CD8-positive, alpha-beta memory T cell (primary cell): ENCODE measurements around the gene PLCD4. TPM values are rescaled to one million over a fixed set of nuclear protein-coding genes. Genes with fewer than 3 reads are reported as not detected.

Experiments
- CTCF ChIA-PET: fragments of 350-600 bp; sonication (Branson Sonifier 250); formaldehyde crosslinking; loops from one replicate; lab custom pipeline; 2021; ENCODE audit warnings: antibody characterized with exemption; lab: Charles Lee
- POLR2A ChIA-PET: fragments of 350-600 bp; sonication (Branson Sonifier 250); formaldehyde crosslinking; loops from one replicate; lab custom pipeline; 2021; ENCODE audit warnings: antibody characterized with exemption; lab: Charles Lee
- DNase-seq, 5 donors: peaks; one replicate each; pipeline versions ENCODE4 v3.0.0 to v3.0.0-alpha.2; 2020 to 2022; ENCODE audit warnings: mixed read lengths in 1 of 5
- H3K27ac ChIP-seq: one replicate; pipeline ENCODE4 v1.7.0; 2013; ENCODE audit warnings: low read depth, mild to moderate bottlenecking, low read length, moderate library complexity
- H3K27me3 ChIP-seq: 2 replicates; pipeline ENCODE4 v1.7.0; 2013; ENCODE audit warnings: low read length, mild to moderate bottlenecking; ENCODE audit not compliant: insufficient read depth, poor library complexity, severe bottlenecking
- H3K36me3 ChIP-seq: 2 replicates; pipeline ENCODE4 v1.7.0; 2013; ENCODE audit warnings: mild to moderate bottlenecking, low read length, moderate library complexity; ENCODE audit not compliant: insufficient read depth
- H3K4me1 ChIP-seq: 2 replicates; pipeline ENCODE4 v1.7.0; 2013; ENCODE audit warnings: mild to moderate bottlenecking, low read length, moderate library complexity; ENCODE audit not compliant: insufficient read depth
- H3K4me3 ChIP-seq: 2 replicates; pipeline ENCODE4 v1.7.0; 2013; ENCODE audit warnings: mild to moderate bottlenecking, low read length
- H3K9me3 ChIP-seq: 2 replicates; pipeline ENCODE4 v1.7.0; 2013; ENCODE audit warnings: mild to moderate bottlenecking, low read length
- H3K27ac Mint-ChIP-seq, 8 donors: one replicate each; pipeline ENCODE4 v1.8.0; 2020 to 2021; ENCODE audit warnings: mixed read lengths in 8 of 8, mild to moderate bottlenecking in 6 of 8, inconsistent platforms in 3 of 8, moderate library complexity in 3 of 8
- H3K27me3 Mint-ChIP-seq, 2 donors: one replicate each; pipeline ENCODE4 v1.8.0; 2020 to 2021; ENCODE audit warnings: mixed read lengths in 2 of 2, mild to moderate bottlenecking in 1 of 2, moderate library complexity in 1 of 2
- H3K36me3 Mint-ChIP-seq, 3 donors: one replicate each; pipeline ENCODE4 v1.8.0; 2020 to 2021; ENCODE audit warnings: mixed read lengths in 3 of 3, inconsistent platforms in 1 of 3, mild to moderate bottlenecking in 1 of 3
- H3K4me1 Mint-ChIP-seq, 3 donors: one replicate each; pipeline ENCODE4 v1.8.0; 2020 to 2021; ENCODE audit warnings: mixed read lengths in 3 of 3, inconsistent platforms in 1 of 3, mild to moderate bottlenecking in 1 of 3
- H3K4me3 Mint-ChIP-seq, 7 donors: one replicate each; pipeline ENCODE4 v1.8.0; 2020 to 2021; ENCODE audit warnings: mixed read lengths in 7 of 7, mild to moderate bottlenecking in 6 of 7, moderate library complexity in 4 of 7, inconsistent platforms in 2 of 7
- H3K9me3 Mint-ChIP-seq, 5 donors: one replicate each; pipeline ENCODE4 v1.8.0; 2020 to 2022; ENCODE audit warnings: mixed read lengths in 5 of 5, mild to moderate bottlenecking in 3 of 5, moderate library complexity in 2 of 5, inconsistent platforms in 1 of 5
- polyA plus RNA-seq: library from polyadenylated mRNA; unstranded; fragments of 300-500 nt; fragmentation: Illumina TruSeq; gene quantifications from one replicate; pipeline ENCODE4 v1.2.3, GENCODE V29; 2021
- total RNA-seq, 2 experiments: library from RNA; stranded (reverse); gene quantifications; one replicate each; pipeline ENCODE4 v1.2.3, GENCODE V29; 2021

The PLCD4 gene
- total RNA-seq: under 1 TPM in 1 of 2 experiments, not detected in 1; 0.16 TPM
- 0.49 TPM for polyA plus RNA-seq

- POLR2A ChIA-PET: interaction anchor here (1.1 kb wide), 1 partner anchor 31 kb away, joined by 5 read pairs; no protein-coding TSS in a partner anchor
- no peak within 1 kb of the TSS for H3K4me3 Mint-ChIP-seq
- H3K36me3 Mint-ChIP-seq: no peaks in the 10 kb centered on the region
These were observed at the start of gene PLCD4 for GRCh38 chr2:218607436-218608115. Gene PLCD4, plus strand, starts transcription at chr2:218607899. Its CDS starts 7,841 bp downstream, at chr2:218615740.

GRCh38 chr2:218557941-218558340 is 49.8 kb upstream of the PLCD4 start:
- POLR2A ChIA-PET: no interaction called here
- no peak overlapping the region for H3K27ac Mint-ChIP-seq
- Histone ChIP-seq H3K27me3 (no peaks in the 10 kb centered on the region), H3K27ac (no peak overlapping the region), H3K4me3 (no peak overlapping the region), H3K4me1 (no peaks in the 10 kb centered on the region), H3K9me3 (no peaks in the 10 kb centered on the region), H3K36me3 (peaks cover 40% of the 10 kb centered on the region)
- H3K27me3 Mint-ChIP-seq: no peaks in the 10 kb centered on the region
- no peak for DNase-seq
- peaks cover 5 to 15% (median 10%) of the 10 kb centered on the region in 3 donors for H3K4me1 Mint-ChIP-seq
- H3K9me3 Mint-ChIP-seq: no peaks in the 10 kb centered on the region
- H3K36me3 Mint-ChIP-seq: peaks cover 17 to 74% (median 25%) of the 10 kb centered on the region in 3 donors
- no peak overlapping the region for H3K4me3 Mint-ChIP-seq
- CTCF ChIA-PET: interaction anchor here (1.0 kb wide), 1 partner anchor 256 kb away, joined by 3 read pairs; no protein-coding TSS in a partner anchor

More at GRCh38 chr2:218607436-218608115, at the start of gene PLCD4:
- H3K4me1 Mint-ChIP-seq: no peaks in the 10 kb centered on the region
- H3K27me3 Mint-ChIP-seq: peaks cover 5 to 27% of the 10 kb centered on the region in 2 donors
- H3K36me3 ChIP-seq: no peaks in the 10 kb centered on the region
- H3K27ac Mint-ChIP-seq: peak within 1 kb of the TSS in 2 of 8 donors; percentile 20 to 83
- CTCF ChIA-PET: interaction anchor here (1.8 kb wide), 1 partner anchor 9 kb away, joined by 7 read pairs; no protein-coding TSS in a partner anchor
- H3K9me3 ChIP-seq: no peaks in the 10 kb centered on the region
- no peaks in the 10 kb centered on the region for H3K9me3 Mint-ChIP-seq
- H3K4me1 ChIP-seq: no peaks in the 10 kb centered on the region
- no peak within 1 kb of the TSS for H3K4me3 ChIP-seq
- no peak within 1 kb of the TSS for H3K27ac ChIP-seq
- DNase-seq: no peak
- H3K27me3 ChIP-seq: no peaks in the 10 kb centered on the region

GRCh38 chr2:218558986-218559385 is 48.7 kb upstream of the PLCD4 start:
- Histone ChIP-seq H3K36me3 (peaks cover 33% of the 10 kb centered on the region), H3K4me1 (no peaks in the 10 kb centered on the region), H3K27me3 (no peaks in the 10 kb centered on the region), H3K4me3 (no peak overlapping the region), H3K9me3 (no peaks in the 10 kb centered on the region), H3K27ac (no peak overlapping the region)
- CTCF ChIA-PET: no interaction called here
- Mint-ChIP-seq H3K9me3 (no peaks in the 10 kb centered on the region), H3K4me1 (peaks cover 6 to 18% (median 18%) of the 10 kb centered on the region in 3 donors), H3K36me3 (peaks cover 9 to 73% (median 20%) of the 10 kb centered on the region in 3 donors), H3K27me3 (no peaks in the 10 kb centered on the region), H3K27ac (peak overlapping the region in 1 of 8 donors; percentile 54), H3K4me3 (peak overlapping the region in 1 of 7 donors; percentile 27)
- DNase-seq: no peak
- POLR2A ChIA-PET: no interaction called here

GRCh38 chr2:218564056-218564455 is 43.6 kb upstream of the PLCD4 start:
- Mint-ChIP-seq H3K4me3 (no peak overlapping the region), H3K4me1 (peaks cover 26 to 45% (median 40%) of the 10 kb centered on the region in 3 donors), H3K36me3 (peaks cover 4 to 66% (median 14%) of the 10 kb centered on the region in 3 donors), H3K27ac (peak overlapping the region in 5 of 8 donors; percentile 1 to 88 (median 57)), H3K27me3 (no peaks in the 10 kb centered on the region), H3K9me3 (no peaks in the 10 kb centered on the region)
- no peak overlapping the region for H3K4me3 ChIP-seq
- peaks cover 23% of the 10 kb centered on the region for H3K36me3 ChIP-seq
- no peaks in the 10 kb centered on the region for H3K9me3 ChIP-seq
- no peak overlapping the region for H3K27ac ChIP-seq
- no peak for DNase-seq
- CTCF ChIA-PET: no interaction called here
- no peaks in the 10 kb centered on the region for H3K27me3 ChIP-seq
- POLR2A ChIA-PET: no interaction called here
- peaks cover 15% of the 10 kb centered on the region for H3K4me1 ChIP-seq

DNA sequence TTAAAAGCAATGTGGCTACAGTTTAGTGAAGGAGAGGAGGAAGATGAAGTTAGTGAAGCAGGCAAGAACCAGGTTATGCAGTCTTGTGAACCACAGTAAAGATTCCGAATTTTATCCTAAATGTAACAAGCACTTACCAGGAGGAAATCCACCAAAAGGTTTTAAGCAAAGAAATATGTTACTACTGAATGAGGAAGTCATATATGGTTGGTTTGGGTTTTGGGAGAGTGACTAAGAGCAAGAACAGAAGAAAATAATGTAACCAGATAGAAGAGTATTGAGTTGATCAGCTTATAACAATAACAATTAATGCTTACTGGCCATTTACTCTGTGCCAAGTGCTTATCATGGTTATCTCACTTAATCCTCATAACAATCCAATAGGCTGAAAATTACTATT is 41.4 kb upstream of the PLCD4 start:
- Histone ChIP-seq H3K27ac (no peak overlapping the region), H3K4me1 (peaks cover 36% of the 10 kb centered on the region), H3K36me3 (peaks cover 9% of the 10 kb centered on the region), H3K27me3 (no peaks in the 10 kb centered on the region), H3K4me3 (no peak overlapping the region), H3K9me3 (no peaks in the 10 kb centered on the region)
- Mint-ChIP-seq H3K27me3 (no peaks in the 10 kb centered on the region), H3K4me1 (peaks cover 47 to 62% (median 60%) of the 10 kb centered on the region in 3 donors), H3K9me3 (no peaks in the 10 kb centered on the region), H3K27ac (peak overlapping the region; percentile 12 to 100 (median 94)), H3K4me3 (peak overlapping the region in 6 of 7 donors; percentile 91 to 99 (median 98)), H3K36me3 (peaks cover 4 to 58% (median 12%) of the 10 kb centered on the region in 3 donors)
- DNase-seq: no peak
- POLR2A ChIA-PET: no interaction called here
- CTCF ChIA-PET: no interaction called here

- POLR2A ChIA-PET: interaction anchor here (0.9 kb wide), 1 partner anchor 26 kb away, joined by 3 read pairs; no protein-coding TSS in a partner anchor
- peak overlapping the region; percentile 91 to 99 (median 98) for H3K4me3 Mint-ChIP-seq
- H3K27ac Mint-ChIP-seq: peak overlapping the region; percentile 92 to 100 (median 100)
- CTCF ChIA-PET: no interaction called here
- peaks cover 49 to 69% (median 67%) of the 10 kb centered on the region in 3 donors for H3K4me1 Mint-ChIP-seq
- peaks cover 0 to 56% (median 5%) of the 10 kb centered on the region in 3 donors for H3K36me3 Mint-ChIP-seq
- H3K27me3 Mint-ChIP-seq: no peaks in the 10 kb centered on the region
- H3K4me3 ChIP-seq: peak overlapping the region; percentile 84
- peaks cover 36% of the 10 kb centered on the region for H3K4me1 ChIP-seq
- no peaks in the 10 kb centered on the region for H3K9me3 Mint-ChIP-seq
- H3K27ac ChIP-seq: peak overlapping the region; percentile 91
- DNase-seq: peak in 1 of 5 donors; percentile 62
- no peaks in the 10 kb centered on the region for H3K36me3 ChIP-seq
- H3K27me3 ChIP-seq: no peaks in the 10 kb centered on the region
- H3K9me3 ChIP-seq: no peaks in the 10 kb centered on the region
These were observed 39.9 kb upstream of the PLCD4 start for GRCh38 chr2:218567797-218568189.

DNA sequence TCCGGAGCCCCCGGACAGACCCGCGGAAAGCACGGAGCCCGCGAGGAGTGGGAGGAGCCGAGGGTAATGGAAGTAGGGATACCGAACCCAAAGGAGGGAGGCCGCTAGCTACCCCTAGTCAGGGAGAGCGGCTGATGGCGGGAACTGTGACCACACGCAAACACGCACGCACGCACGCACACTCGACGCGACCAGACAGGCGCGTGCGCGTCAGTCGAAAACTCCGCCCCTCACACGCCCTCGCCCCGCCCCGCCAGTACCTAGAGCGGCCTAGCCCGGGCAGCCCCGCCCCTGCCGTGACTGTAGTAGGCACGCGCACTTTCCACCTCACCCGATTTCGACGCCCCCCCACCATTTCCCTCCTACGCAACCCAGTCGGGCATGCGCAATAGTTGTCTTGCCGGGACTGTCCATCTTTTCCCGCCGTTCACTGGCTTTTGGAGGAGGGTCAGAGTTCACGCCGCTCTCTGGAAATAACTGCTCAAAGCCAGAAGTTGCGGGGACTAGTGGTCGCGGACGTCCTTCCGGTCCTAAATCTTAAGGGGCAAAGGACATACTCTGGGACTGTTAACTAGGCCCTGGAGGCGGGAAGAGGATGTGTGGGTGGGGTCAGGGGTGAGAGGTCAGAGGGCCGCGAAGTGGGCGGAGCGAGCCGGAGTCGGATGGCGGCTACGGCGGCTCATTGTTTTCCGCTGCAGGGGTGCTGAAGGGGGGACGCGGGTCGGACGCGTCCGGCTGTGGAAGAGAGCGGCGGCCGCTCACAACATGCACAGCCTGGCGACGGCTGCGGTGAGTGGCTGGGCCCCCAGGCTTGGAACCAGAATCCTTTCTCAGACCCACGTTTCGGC is 39.3 kb upstream of the PLCD4 start, which contains the start of the genes CNOT9 and USP37:
TSS of gene CNOT9 (plus strand) at position 650 of the 848 bp plus-strand sequence. CDS start at position 766, 116 bp downstream.
TSS of gene USP37 (minus strand) at position 162 of the 848 bp plus-strand sequence. CDS start 9,698 bp downstream, outside the sequence.
- peaks cover 0 to 56% (median 5%) of the 10 kb centered on the region in 3 donors for H3K36me3 Mint-ChIP-seq
- POLR2A ChIA-PET: interaction anchor here (0.9 kb wide), 1 partner anchor 25 kb away, joined by 3 read pairs; no protein-coding TSS in a partner anchor
- CTCF ChIA-PET: no interaction called here

More for the DNA sequence above, 39.3 kb upstream of the PLCD4 start, which contains the start of the genes CNOT9 and USP37:
- peaks cover 36% of the 10 kb centered on the region for H3K4me1 ChIP-seq
- H3K27me3 ChIP-seq: no peaks in the 10 kb centered on the region
- DNase-seq: peak; percentile 100
- Mint-ChIP-seq H3K4me3 (peak within 1 kb of the TSS; percentile 91 to 99 (median 98)), H3K27ac (peak within 1 kb of the TSS; percentile 92 to 100 (median 100)), H3K9me3 (no peaks in the 10 kb centered on the region), H3K4me1 (peaks cover 49 to 72% (median 71%) of the 10 kb centered on the region in 3 donors), H3K27me3 (no peaks in the 10 kb centered on the region)
- no peaks in the 10 kb centered on the region for H3K9me3 ChIP-seq
- H3K27ac ChIP-seq: peak within 1 kb of the TSS; percentile 97
- H3K36me3 ChIP-seq: no peaks in the 10 kb centered on the region
- peak within 1 kb of the TSS; percentile 93 for H3K4me3 ChIP-seq
